ENCODE results near the gene BRD1. TPM values are rescaled to one million over a fixed set of nuclear protein-coding genes. Genes with fewer than 3 reads are reported as not detected.
"Not testable (repeated sequence)": the region's sequence is repeated elsewhere in the genome, so short reads cannot be mapped to it uniquely, and the experiment has no call there.

The BRD1 gene
- total RNA-seq, 1 donor from 2014 or later, result 33.7 TPM

GRCh38 chr22:49825944-49826602 is 1.6 kb downstream of the BRD1 start:
- no peak for DNase-seq

GRCh38 chr22:49825436-49825835 is 2.2 kb downstream of the BRD1 start:
- no peak for DNase-seq

- no peak for DNase-seq
These were observed 2.7 kb downstream of the BRD1 start for GRCh38 chr22:49824936-49825335.

- DNase-seq, result no peak
These were observed 3.3 kb downstream of the BRD1 start for GRCh38 chr22:49824185-49824925.

- DNase-seq, result no peak
These were observed 4.2 kb downstream of the BRD1 start for GRCh38 chr22:49823289-49824045.

GRCh38 chr22:49821741-49822140 is 5.9 kb downstream of the BRD1 start:
- not testable (repeated sequence) for DNase-seq

- DNase-seq, result no peak
These were observed 6.7 kb downstream of the BRD1 start for GRCh38 chr22:49820984-49821383.

GRCh38 chr22:49817359-49817758 is 10.3 kb downstream of the BRD1 start:
- no peak for DNase-seq

- no peak for DNase-seq
These were observed 12.0 kb downstream of the BRD1 start for GRCh38 chr22:49815641-49816091.

- DNase-seq, result no peak
These were observed 12.8 kb downstream of the BRD1 start for GRCh38 chr22:49814856-49815255.

GRCh38 chr22:49814164-49814686 is 13.4 kb downstream of the BRD1 start:
- no peak for DNase-seq

- DNase-seq, result no peak
These were observed 14.8 kb downstream of the BRD1 start for GRCh38 chr22:49812838-49813237.

- DNase-seq, result no peak
These were observed 16.5 kb downstream of the BRD1 start for GRCh38 chr22:49811020-49811791.

- DNase-seq, result no peak
These were observed 17.2 kb downstream of the BRD1 start for GRCh38 chr22:49810363-49811019.

- no peak for DNase-seq
These were observed 19.6 kb downstream of the BRD1 start for GRCh38 chr22:49807780-49808708.

- DNase-seq, result no peak
These were observed 20.5 kb downstream of the BRD1 start for GRCh38 chr22:49807129-49807528.

GRCh38 chr22:49803737-49804375 is 23.8 kb downstream of the BRD1 start:
- no peak for DNase-seq

- no peak for DNase-seq
These were observed 24.5 kb downstream of the BRD1 start for GRCh38 chr22:49803134-49803533.

GRCh38 chr22:49801391-49802060 is 26.1 kb downstream of the BRD1 start:
- no peak for DNase-seq

Data from skin of body (tissue), 2 donors.